CD4-positive, alpha-beta T cell treated with Interleukin-12 subunit alpha and Interleukin-12 subunit beta, for 1 hour (primary cell): ENCODE measurements around the gene PTPRM.

Experiments used
- DNase-seq: peaks from one replicate; pipeline ENCODE4 v3.0.0-alpha.2; 2020

PTPRM gene

GRCh38 chr18:7600528-7601245 lies 33.6 kb downstream of the PTPRM start:
- no peak for DNase-seq

GRCh38 chr18:7601246-7601615 lies 34.1 kb downstream of the PTPRM start:
- DNase-seq = no peak

GRCh38 chr18:7601936-7602335 lies 34.8 kb downstream of the PTPRM start:
- DNase-seq = no peak

GRCh38 chr18:7603259-7604000 lies 36.3 kb downstream of the PTPRM start:
- DNase-seq = no peak

- DNase-seq = no peak
Measured at GRCh38 chr18:7604361-7604760, 37.2 kb downstream of the PTPRM start.

GRCh38 chr18:7605705-7606104 lies 38.6 kb downstream of the PTPRM start:
- DNase-seq = no peak

GRCh38 chr18:7607540-7608173 lies 40.5 kb downstream of the PTPRM start:
- no peak for DNase-seq

GRCh38 chr18:7608174-7608550 lies 41.0 kb downstream of the PTPRM start:
- no peak for DNase-seq

GRCh38 chr18:7608781-7609201 lies 41.7 kb downstream of the PTPRM start:
- no peak for DNase-seq

- DNase-seq = no peak
Measured at GRCh38 chr18:7609617-7610016, 42.5 kb downstream of the PTPRM start.

- DNase-seq = no peak
Measured at GRCh38 chr18:7614042-7614441, 46.9 kb downstream of the PTPRM start.

GRCh38 chr18:7615840-7616239 lies 48.7 kb downstream of the PTPRM start:
- DNase-seq = no peak

GRCh38 chr18:7616661-7617060 lies 49.5 kb downstream of the PTPRM start:
- no peak for DNase-seq

GRCh38 chr18:7617738-7618422 lies 50.8 kb downstream of the PTPRM start:
- no peak for DNase-seq

GRCh38 chr18:7618891-7619442 lies 51.9 kb downstream of the PTPRM start:
- DNase-seq = no peak

- DNase-seq = no peak
Measured at GRCh38 chr18:7619676-7620075, 52.6 kb downstream of the PTPRM start.

- DNase-seq = no peak
Measured at GRCh38 chr18:7622721-7623120, 55.6 kb downstream of the PTPRM start.

GRCh38 chr18:7623681-7624080 lies 56.6 kb downstream of the PTPRM start:
- no peak for DNase-seq

GRCh38 chr18:7624697-7625096 lies 57.6 kb downstream of the PTPRM start:
- no peak for DNase-seq

- DNase-seq = no peak
Measured at GRCh38 chr18:7626175-7626921, 59.2 kb downstream of the PTPRM start.

- no peak for DNase-seq
Measured at GRCh38 chr18:7626922-7627440, 59.9 kb downstream of the PTPRM start.

- DNase-seq = no peak
Measured at GRCh38 chr18:7629416-7629815, 62.3 kb downstream of the PTPRM start.
